PC-9 (cell line): Measurements from ENCODE around the gene NKX1-2. TPM values are rescaled to one million over a fixed set of nuclear protein-coding genes. Genes with fewer than 3 reads are reported as not detected.

Experiments
- BruUV-seq: library from RNA; stranded (reverse); fragments of 400-500 nt; replicated peaks from 2 replicates; lab custom pipeline; 2021; lab: Mats Ljungman, UMichigan
- CTCF ChIA-PET: fragments of 300-600 bp; sonication (Branson Sonifier 250); formaldehyde crosslinking; loops from one replicate; lab custom pipeline; 2022; ENCODE audit warnings: antibody characterized with exemption; lab: Charles Lee
- POLR2A ChIA-PET: fragments of 300-600 bp; sonication (Branson Sonifier 250); formaldehyde crosslinking; loops from one replicate; lab custom pipeline; 2022; ENCODE audit warnings: antibody characterized with exemption; ENCODE audit not compliant: unreplicated experiment; lab: Charles Lee
- DNase-seq, 2 experiments: peaks; one replicate each; pipeline versions ENCODE4 v3.0.0 to v3.0.0-alpha.2; 2015 to 2022; ENCODE audit warnings: mixed read lengths in 1 of 2
- H2AFZ ChIP-seq: fragments of 200-600 bp; sonication (generic); 2 replicates; pipeline ENCODE4 v1.8.1; 2017; ENCODE audit warnings: antibody characterized with exemption
- H3F3A ChIP-seq: fragments of 200-600 bp; sonication (generic); 2 replicates; pipeline ENCODE4 v1.8.1; 2017; ENCODE audit warnings: antibody characterized with exemption, mild to moderate bottlenecking, low read depth; ENCODE audit not compliant: insufficient read depth
- H3K27ac ChIP-seq: fragments of 200-600 bp; sonication (generic); 2 replicates; pipeline ENCODE4 v1.6.1; 2016; ENCODE audit warnings: mixed run types
- H3K27me3 ChIP-seq: fragments of 200-600 bp; sonication (generic); 2 replicates; pipeline ENCODE4 v1.6.1; 2016; ENCODE audit warnings: low read depth, mixed run types; ENCODE audit not compliant: insufficient read depth
- H3K36me3 ChIP-seq: fragments of 200-600 bp; sonication (generic); 2 replicates; pipeline ENCODE4 v1.6.1; 2016; ENCODE audit warnings: low read depth, mixed run types
- H3K4me1 ChIP-seq: fragments of 200-600 bp; sonication (generic); replicated peaks from 2 replicates; pipeline ENCODE4 v1.6.1; 2016; ENCODE audit warnings: mixed run types; ENCODE audit not compliant: insufficient read depth
- H3K4me2 ChIP-seq: fragments of 200-600 bp; sonication (generic); 2 replicates; pipeline ENCODE4 v1.6.1; 2017; ENCODE audit warnings: mixed run types
- H3K4me3 ChIP-seq: fragments of 200-600 bp; sonication (generic); 2 replicates; pipeline ENCODE4 v1.6.1; 2016; ENCODE audit warnings: mixed run types
- H3K79me2 ChIP-seq: fragments of 200-600 bp; sonication (generic); 2 replicates; pipeline ENCODE4 v1.6.1; 2017; ENCODE audit warnings: low read depth, mixed run types
- H3K9me2 ChIP-seq: fragments of 200-600 bp; sonication (generic); 2 replicates; pipeline ENCODE4 v1.8.1; 2017; ENCODE audit warnings: mild to moderate bottlenecking; ENCODE audit not compliant: insufficient read depth
- H3K9me3 ChIP-seq: fragments of 200-600 bp; sonication (generic); 2 replicates; pipeline ENCODE4 v1.8.1; 2016; ENCODE audit warnings: low read depth; ENCODE audit not compliant: insufficient read depth
- H4K20me1 ChIP-seq: fragments of 200-600 bp; sonication (generic); 2 replicates; pipeline ENCODE4 v1.8.1; 2017; ENCODE audit not compliant: insufficient read depth
- CTCF ChIP-seq: fragments of 200-600 bp; sonication (generic); conservative IDR thresholded peaks from 2 replicates; pipeline ENCODE4 v1.6.1; 2017; ENCODE audit warnings: mixed run types, antibody characterized with exemption, mild to moderate bottlenecking, moderate library complexity
- EZH2 ChIP-seq: fragments of 200-600 bp; sonication (generic); IDR thresholded peaks from 2 replicates; pipeline ENCODE4 v1.8.0; 2017; ENCODE audit warnings: antibody characterized with exemption, low read depth
- intact Hi-C: fragments of 100-400 bp; cut with micrococcal nuclease; formaldehyde crosslinking; loops from one replicate; pipeline ENCODE4 v1.10.0; 2022; ENCODE audit not compliant: unreplicated experiment
- total RNA-seq: library from RNA; stranded (reverse); gene quantifications from 2 replicates; pipeline ENCODE4 v1.2.3, GENCODE V29; 2021

The NKX1-2 gene
- total RNA-seq, 1 experiment from 2014 or later, result 2.9 TPM

GRCh38 chr10:124473070-124473469 is 23.2 kb upstream of the NKX1-2 start:
- Histone ChIP-seq H3K27me3 (no peaks in the 10 kb centered on the region), H4K20me1 (no peaks in the 10 kb centered on the region), H3K9me3 (no peaks in the 10 kb centered on the region), H3K4me3 (no peak overlapping the region), H3K79me2 (no peaks in the 10 kb centered on the region), H3K27ac (no peak overlapping the region), H3K4me2 (no peak overlapping the region), H3K36me3 (no peaks in the 10 kb centered on the region), H3F3A (peaks cover 6% of the 10 kb centered on the region; the same call in 1 of the 2 replicates), H2AFZ (no peak overlapping the region), H3K4me1 (no peaks in the 10 kb centered on the region), H3K9me2 (no peaks in the 10 kb centered on the region)
- BruUV-seq, result no TSS peak
- ChIA-PET CTCF (no interaction called here), POLR2A (no interaction called here)
- DNase-seq, result no peak
- intact Hi-C loops, result no loop called here
- no peak for TF ChIP-seq EZH2
- no peak for TF ChIP-seq CTCF

- H3K4me3 ChIP-seq, result no peak overlapping the region
- H3K27ac ChIP-seq, result no peak overlapping the region
- TF ChIP-seq EZH2 (no peak), CTCF (no peak)
- H3K9me3 ChIP-seq, result no peaks in the 10 kb centered on the region
- no peaks in the 10 kb centered on the region for H4K20me1 ChIP-seq
- H3K36me3 ChIP-seq, result no peaks in the 10 kb centered on the region
- no peak overlapping the region for H3K4me2 ChIP-seq
- H3F3A ChIP-seq, result peaks cover 6% of the 10 kb centered on the region; the same call in 1 of the 2 replicates
- H3K27me3 ChIP-seq, result no peaks in the 10 kb centered on the region
- intact Hi-C loops, result no loop called here
- no TSS peak for BruUV-seq
- H3K4me1 ChIP-seq, result no peaks in the 10 kb centered on the region
- POLR2A ChIA-PET, result no interaction called here
- no peaks in the 10 kb centered on the region for H3K9me2 ChIP-seq
- H3K79me2 ChIP-seq, result no peaks in the 10 kb centered on the region
- CTCF ChIA-PET, result interaction anchor here (0.7 kb wide), 1 partner anchor 53 kb away, joined by 3 read pairs; no protein-coding TSS in a partner anchor
- H2AFZ ChIP-seq, result no peak overlapping the region
- no peak for DNase-seq
These were observed 22.2 kb upstream of the NKX1-2 start for GRCh38 chr10:124472071-124472470.

- Histone ChIP-seq H3F3A (peaks cover 6% of the 10 kb centered on the region; the same call in 1 of the 2 replicates), H3K36me3 (no peaks in the 10 kb centered on the region), H3K79me2 (0 out of 2 replicates have a peak, but pooled peaks cover 5% of the 10 kb centered on the region), H3K27me3 (no peaks in the 10 kb centered on the region), H4K20me1 (no peaks in the 10 kb centered on the region), H3K27ac (no peak overlapping the region), H3K4me1 (no peaks in the 10 kb centered on the region), H2AFZ (no peak overlapping the region), H3K9me2 (no peaks in the 10 kb centered on the region), H3K9me3 (no peaks in the 10 kb centered on the region), H3K4me3 (no peak overlapping the region), H3K4me2 (no peak overlapping the region)
- TF ChIP-seq EZH2 (no peak), CTCF (no peak)
- no peak for DNase-seq
- CTCF ChIA-PET, result no interaction called here
- intact Hi-C loops, result no loop called here
- no TSS peak for BruUV-seq
- POLR2A ChIA-PET, result no interaction called here
These were observed 21.0 kb upstream of the NKX1-2 start for GRCh38 chr10:124470544-124471434.
